NCI-H1048 (cell line): ENCODE measurements around the gene HSPB8.
A peak's percentile ranks its signal among the peaks of the same experiment; 100 is the strongest.
"Not testable (repeated sequence)": the region's sequence is repeated elsewhere in the genome, so short reads cannot be mapped to it uniquely, and the experiment has no call there.

Source experiments
- DNase-seq: peaks from one replicate; lab custom pipeline; 2025; lab: John Stamatoyannopoulos, UW

The HSPB8 gene

GRCh38 chr12:119206348-119207062, 27.8 kb downstream of the HSPB8 start:
- DNase-seq: no peak

- DNase-seq: no peak
Measured at GRCh38 chr12:119207063-119207560, 28.4 kb downstream of the HSPB8 start.

GRCh38 chr12:119208626-119209061, 29.9 kb downstream of the HSPB8 start:
- no peak for DNase-seq

GRCh38 chr12:119211884-119212283, 33.2 kb downstream of the HSPB8 start:
- DNase-seq: no peak

- DNase-seq: no peak
Measured at GRCh38 chr12:119216084-119216483, 37.4 kb downstream of the HSPB8 start.

- not testable (repeated sequence) for DNase-seq
Measured at GRCh38 chr12:119218875-119219274, 40.1 kb downstream of the HSPB8 start.

GRCh38 chr12:119222222-119222951, 43.7 kb downstream of the HSPB8 start:
- DNase-seq: no peak

- DNase-seq: no peak
Measured at GRCh38 chr12:119225454-119225853, 46.7 kb downstream of the HSPB8 start.

GRCh38 chr12:119227292-119227691, 48.6 kb downstream of the HSPB8 start:
- DNase-seq: no peak

- DNase-seq: no peak
Measured at GRCh38 chr12:119229205-119229604, 50.5 kb downstream of the HSPB8 start.

GRCh38 chr12:119229837-119230236, 51.1 kb downstream of the HSPB8 start:
- DNase-seq: peak; percentile 47

GRCh38 chr12:119230807-119231206, 52.1 kb downstream of the HSPB8 start:
- DNase-seq: no peak

- DNase-seq: no peak
Measured at GRCh38 chr12:119231774-119232173, 53.0 kb downstream of the HSPB8 start.

- DNase-seq: no peak
Measured at GRCh38 chr12:119235197-119235751, 56.5 kb downstream of the HSPB8 start.

- no peak for DNase-seq
Measured at GRCh38 chr12:119236372-119236771, 57.6 kb downstream of the HSPB8 start.

- DNase-seq: no peak
Measured at GRCh38 chr12:119239040-119239439, 60.3 kb downstream of the HSPB8 start.

- DNase-seq: no peak
Measured at GRCh38 chr12:119241049-119241448, 62.3 kb downstream of the HSPB8 start.

- DNase-seq: no peak
Measured at GRCh38 chr12:119241580-119242169, 62.9 kb downstream of the HSPB8 start.
